NB4 (cell line): ENCODE results near the gene ASIC3.

Source experiments
- DNase-seq: peaks from one replicate; pipeline ENCODE4 v3.0.0; 2010; ENCODE audit warnings: low read depth
- H3K4me3 ChIP-seq: one replicate; pipeline ENCODE4 v1.5.1; 2011; ENCODE audit warnings: mild to moderate bottlenecking, low read depth, low read length, moderate library complexity
- CTCF ChIP-seq: IDR thresholded peaks from one replicate; pipeline ENCODE4 v1.5.1; 2012; ENCODE audit warnings: low read depth, low read length
- MYC ChIP-seq: IDR thresholded peaks from 2 replicates; pipeline ENCODE4 v1.6.1; 2011; ENCODE audit warnings: low read depth, low read length
- POLR2A ChIP-seq: IDR thresholded peaks from 2 replicates; pipeline ENCODE4 v1.6.1; 2011; ENCODE audit warnings: mild to moderate bottlenecking; ENCODE audit not compliant: insufficient read length; ENCODE audit errors: extremely low read depth
- TF ChIP-seq, protein P1 (sequence below): IDR thresholded peaks from 2 replicates; pipeline ENCODE4 v1.6.1; 2011; ENCODE audit warnings: low read depth, low read length

ASIC3 gene

DNA sequence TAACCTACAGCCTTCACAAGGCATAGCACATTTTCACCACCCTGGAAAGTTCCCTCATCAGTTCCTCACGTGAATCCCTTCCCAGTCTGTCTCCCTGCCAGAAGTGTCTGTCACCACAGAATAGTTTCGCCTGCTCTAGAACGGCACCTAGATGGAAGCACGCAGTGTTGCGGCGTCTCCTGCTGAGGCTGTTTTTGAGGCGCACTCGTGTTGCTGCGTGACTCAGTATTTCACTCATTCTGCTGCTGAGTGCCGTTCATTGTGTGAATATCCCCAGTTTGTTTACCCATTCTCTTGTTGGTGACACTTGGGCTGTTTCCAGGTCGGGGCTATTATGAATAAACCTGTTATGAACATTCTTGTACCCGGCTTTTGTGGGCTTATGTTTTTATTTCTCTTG lies 44.8 kb upstream of the ASIC3 start:
- DNase-seq, result no peak
- H3K4me3 ChIP-seq, result no peak overlapping the region
- TF ChIP-seq POLR2A (no peak), CTCF (no peak), MYC (no peak)
- TF ChIP-seq, protein P1, sequence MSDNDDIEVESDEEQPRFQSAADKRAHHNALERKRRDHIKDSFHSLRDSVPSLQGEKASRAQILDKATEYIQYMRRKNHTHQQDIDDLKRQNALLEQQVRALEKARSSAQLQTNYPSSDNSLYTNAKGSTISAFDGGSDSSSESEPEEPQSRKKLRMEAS, result no peak

GRCh38 chr7:151005566-151005965 lies 42.8 kb upstream of the ASIC3 start:
- TF ChIP-seq, protein P1, result no peak
- no peak for TF ChIP-seq POLR2A
- no peak for TF ChIP-seq CTCF
- no peak for TF ChIP-seq MYC
- no peak overlapping the region for H3K4me3 ChIP-seq
- no peak for DNase-seq

GRCh38 chr7:151006590-151007300 lies 41.6 kb upstream of the ASIC3 start:
- DNase-seq, result no peak
- TF ChIP-seq CTCF (no peak), POLR2A (no peak), MYC (no peak)
- TF ChIP-seq, protein P1, result no peak
- H3K4me3 ChIP-seq, result no peak overlapping the region

DNA sequence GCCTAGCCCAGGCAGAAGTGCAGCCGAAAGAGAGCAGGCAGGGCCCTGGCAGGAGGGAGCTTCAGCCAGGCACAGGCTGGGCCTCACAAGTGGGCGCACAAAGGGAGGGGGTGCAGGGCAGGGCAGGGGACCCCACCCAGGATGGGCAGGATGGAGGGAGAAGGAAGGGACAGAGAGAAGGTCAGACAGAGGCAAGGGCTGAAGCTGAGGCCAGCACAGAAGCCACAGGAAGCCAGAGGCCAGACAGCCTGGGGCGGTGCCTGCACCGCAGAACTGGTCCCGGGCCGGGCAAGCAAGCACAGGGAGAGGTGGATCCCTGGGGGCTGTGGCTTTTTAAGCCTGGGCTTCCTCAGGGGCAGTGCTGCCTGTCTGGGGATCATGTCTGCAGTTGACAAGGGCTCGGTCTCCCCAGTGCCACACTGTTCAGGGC lies 40.8 kb upstream of the ASIC3 start:
- no peak overlapping the region for H3K4me3 ChIP-seq
- no peak for TF ChIP-seq CTCF
- TF ChIP-seq, protein P1, result no peak
- no peak for TF ChIP-seq MYC
- TF ChIP-seq POLR2A, result no peak
- DNase-seq, result peak; percentile 59

DNA sequence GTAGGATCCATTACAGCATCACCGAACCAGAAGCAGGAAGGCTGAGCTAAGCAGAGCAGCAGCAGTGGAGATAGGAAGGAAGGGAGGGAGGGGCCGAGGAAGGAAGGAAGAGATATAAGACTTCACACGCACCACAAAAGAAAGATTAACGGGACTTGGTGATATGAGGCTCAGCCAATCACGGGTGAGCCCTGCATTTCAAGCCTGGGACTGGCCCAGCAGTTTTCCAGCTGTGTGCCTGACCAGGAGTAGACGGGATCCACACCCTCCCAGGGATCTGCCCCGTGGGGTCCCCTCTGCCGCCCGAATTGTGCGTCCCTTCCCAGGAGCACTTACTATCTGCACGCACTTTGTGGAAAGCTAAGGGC lies 40.2 kb upstream of the ASIC3 start:
- H3K4me3 ChIP-seq, result no peak overlapping the region
- TF ChIP-seq CTCF, result no peak
- TF ChIP-seq POLR2A, result no peak
- TF ChIP-seq, protein P1, result no peak
- TF ChIP-seq MYC, result no peak
- no peak for DNase-seq
